GM21390 (cell line): ENCODE data around the gene PARP6.
A peak's percentile ranks its signal among the peaks of the same experiment; 100 is the strongest.

Experiments
- ATAC-seq: cut with Tn5 transposase; IDR thresholded peaks from one replicate; pipeline ENCODE4 v1.9.1; 2021; ENCODE audit not compliant: unreplicated experiment

The PARP6 gene

GRCh38 chr15:72231833-72232478, 40.4 kb downstream of the PARP6 start:
- no peak for ATAC-seq

GRCh38 chr15:72231066-72231832, 41.1 kb downstream of the PARP6 start, which contains the start of gene PKM:
TSS of gene PKM (minus strand) at chr15:72231190. CDS start at chr15:72219097, 12,093 bp downstream.
- peak; percentile 34 for ATAC-seq

- no peak for ATAC-seq
Measured at GRCh38 chr15:72230197-72231065, 41.9 kb downstream of the PARP6 start.

DNA sequence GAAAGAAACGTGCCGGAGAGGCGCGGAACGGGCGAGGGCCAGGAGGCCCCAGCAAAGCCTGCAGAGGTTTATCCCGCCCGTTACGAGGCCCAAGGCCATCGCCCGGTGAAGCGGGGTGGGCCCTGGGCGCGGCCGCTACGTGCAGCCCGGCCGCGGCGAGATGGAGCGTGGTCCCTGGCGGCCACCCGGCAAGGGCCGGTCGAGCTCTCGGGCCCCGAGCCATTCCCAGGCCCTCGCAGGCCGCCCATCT, 42.5 kb downstream of the PARP6 start:
- no peak for ATAC-seq

DNA sequence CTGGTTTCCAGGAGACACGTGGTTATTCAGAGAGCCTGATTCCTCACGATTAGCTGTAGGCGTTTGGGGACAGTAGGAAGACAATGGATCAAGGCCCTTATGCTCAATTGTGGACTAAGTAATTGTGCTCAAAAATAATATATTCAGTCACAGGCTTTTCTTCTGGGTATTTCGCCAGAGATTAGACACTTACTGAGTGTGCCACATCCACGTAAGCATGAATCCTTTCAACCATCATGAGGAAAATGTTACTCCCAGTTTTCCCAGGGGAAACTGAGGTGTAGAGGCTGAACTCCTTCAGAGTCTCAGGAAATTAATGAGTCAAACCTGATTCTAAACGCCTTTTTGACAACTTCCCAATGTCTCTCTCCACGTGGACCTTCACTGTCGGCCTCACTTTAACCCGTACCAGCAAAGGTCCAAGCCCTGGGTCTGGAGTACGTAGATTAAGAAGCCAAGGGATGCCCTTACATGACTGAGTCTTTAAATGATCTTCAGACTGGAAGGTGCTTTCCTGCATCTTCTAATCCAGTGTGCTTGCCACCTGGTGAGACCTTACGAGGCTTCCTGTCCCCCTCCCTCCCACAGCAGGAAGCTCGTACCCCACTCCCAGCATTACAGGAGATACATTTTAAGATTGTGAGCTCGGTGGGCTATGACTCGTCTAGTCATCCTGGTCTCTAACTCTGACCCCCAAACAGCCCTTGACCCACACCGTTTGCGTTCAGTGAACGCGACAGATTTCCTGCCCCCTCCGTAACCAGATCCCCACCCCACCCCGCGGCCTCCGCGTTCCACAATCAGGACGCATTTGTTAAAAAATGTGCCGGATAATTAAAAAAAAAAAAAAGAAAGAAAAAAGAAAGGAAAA, 43.0 kb downstream of the PARP6 start:
- no peak for ATAC-seq

- ATAC-seq, result no peak
Measured at GRCh38 chr15:72227720-72228119, 44.6 kb downstream of the PARP6 start.

DNA sequence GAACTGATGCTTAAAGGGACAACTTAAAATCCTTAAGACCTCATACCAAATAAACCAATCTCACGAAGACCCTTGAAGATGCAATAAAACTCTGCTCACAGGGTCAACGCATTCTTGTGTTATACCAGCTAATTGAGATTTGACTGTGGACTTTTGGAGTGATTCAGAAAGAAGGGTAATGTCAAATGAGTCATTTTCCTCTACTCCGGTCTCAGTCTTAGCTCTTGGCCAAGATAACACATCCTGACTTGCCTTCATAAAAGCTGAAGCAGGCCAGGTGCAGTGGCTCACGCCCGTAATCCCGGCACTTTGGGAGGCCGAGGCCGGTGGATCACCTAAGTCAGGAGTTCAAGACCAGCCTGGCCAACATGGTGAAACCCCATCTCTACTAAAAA, 45.2 kb downstream of the PARP6 start:
- no peak for ATAC-seq

- no peak for ATAC-seq
Measured at GRCh38 chr15:72223278-72223677, 49.1 kb downstream of the PARP6 start.

DNA sequence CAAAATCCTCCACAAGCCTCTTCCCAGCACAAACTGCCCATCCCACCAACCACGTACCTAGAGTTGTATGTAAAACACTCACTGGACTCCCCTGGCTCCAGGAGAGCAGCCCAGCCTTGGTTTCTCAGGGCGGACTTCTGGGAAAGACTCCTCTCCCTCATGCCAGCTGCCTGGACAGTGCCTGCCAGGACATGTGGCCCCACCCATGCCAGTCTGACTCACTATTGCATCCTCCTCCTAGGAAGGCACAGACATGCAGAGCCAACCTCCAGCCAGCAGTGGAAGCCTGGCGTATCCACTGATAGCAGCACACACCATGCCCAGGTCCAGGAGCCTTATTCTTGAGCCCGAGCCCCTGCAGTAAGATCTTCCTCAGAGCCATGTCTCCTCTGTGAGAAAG, 50.0 kb downstream of the PARP6 start:
- no peak for ATAC-seq

- ATAC-seq, result no peak
Measured at GRCh38 chr15:72220687-72221086, 51.7 kb downstream of the PARP6 start.

GRCh38 chr15:72217216-72217615, 55.1 kb downstream of the PARP6 start:
- ATAC-seq, result no peak

- ATAC-seq, result no peak
Measured at GRCh38 chr15:72216079-72216478, 56.3 kb downstream of the PARP6 start.

DNA sequence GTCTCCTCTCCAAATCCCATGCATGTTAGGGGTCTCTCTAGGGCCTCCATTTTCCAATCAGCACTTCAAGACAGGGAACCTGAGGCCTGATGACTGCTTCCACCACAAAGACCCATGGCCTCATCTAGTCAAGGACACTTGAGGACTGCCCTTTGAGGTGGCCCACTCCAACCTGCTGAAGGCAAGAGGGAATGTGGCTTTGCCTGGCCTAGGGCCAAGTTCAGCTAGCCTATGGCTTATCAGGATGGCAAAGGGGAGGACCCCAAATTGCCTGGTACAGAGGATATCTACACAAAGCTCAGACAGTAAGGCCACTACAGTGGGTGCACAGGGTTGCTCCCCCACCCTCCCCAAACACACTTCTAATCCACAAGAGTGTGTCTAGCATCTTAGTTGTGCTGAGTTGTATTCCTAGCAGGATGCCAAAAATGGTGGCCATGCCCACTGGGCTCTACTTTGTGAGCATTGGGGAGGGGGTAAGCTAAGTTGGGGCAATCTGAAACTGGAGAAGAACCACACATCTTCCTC, 64.7 kb downstream of the PARP6 start:
- ATAC-seq, result no peak

DNA sequence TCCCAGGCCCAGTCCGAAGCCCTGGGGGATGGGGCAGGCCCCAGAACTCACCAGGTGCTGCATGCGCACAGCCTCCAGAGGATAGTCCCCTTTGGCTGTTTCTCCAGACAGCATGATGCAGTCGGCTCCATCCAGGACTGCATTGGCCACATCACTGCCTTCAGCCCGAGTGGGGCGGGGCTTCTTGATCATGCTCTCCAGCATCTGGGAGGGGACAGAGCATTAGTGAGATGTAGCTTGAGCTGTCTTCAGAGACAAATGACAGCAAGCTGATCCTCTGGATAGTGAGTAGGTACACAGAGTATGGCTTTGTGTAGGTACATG, 65.7 kb downstream of the PARP6 start:
- ATAC-seq, result no peak

- no peak for ATAC-seq
Measured at GRCh38 chr15:72205896-72206676, 66.3 kb downstream of the PARP6 start.

DNA sequence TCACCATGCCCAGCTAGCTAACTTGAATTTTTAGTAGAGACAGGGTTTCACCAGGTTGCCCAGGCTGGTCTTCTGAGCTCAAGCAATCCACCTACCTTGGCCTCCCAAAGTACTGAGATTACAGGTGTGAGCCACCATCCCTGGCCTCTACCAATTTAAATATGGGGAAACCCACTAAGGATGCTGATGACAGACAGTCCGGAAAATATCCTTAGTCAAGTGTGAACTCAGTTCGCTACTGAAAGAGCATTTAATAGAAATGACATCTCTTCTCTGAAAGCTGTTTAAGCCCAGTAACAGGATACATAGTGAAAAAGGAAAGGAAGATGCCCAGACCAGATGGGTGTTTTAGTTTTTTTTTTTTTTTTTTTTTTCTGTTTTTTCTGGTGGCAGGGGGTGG, 67.1 kb downstream of the PARP6 start:
- ATAC-seq, result no peak

GRCh38 chr15:72203507-72203837, 68.9 kb downstream of the PARP6 start:
- no peak for ATAC-seq

- ATAC-seq, result no peak
Measured at GRCh38 chr15:72202801-72203506, 69.4 kb downstream of the PARP6 start.

GRCh38 chr15:72202302-72202701, 70.1 kb downstream of the PARP6 start:
- no peak for ATAC-seq
